Muscle of back (tissue), 11 donors: Measurements from ENCODE around the gene USP21. TPM values are rescaled to one million over a fixed set of nuclear protein-coding genes. Genes with fewer than 3 reads are reported as not detected.

Experiments used
- DNase-seq, 3 donors: peaks; one replicate each; pipeline versions ENCODE4 v3.0.0 to v3.0.0-alpha.2; 2013
- polyA plus RNA-seq, 10 donors: library from polyadenylated mRNA; unstranded; fragments of 120-200 nt; gene quantifications; one replicate each; pipeline ENCODE4 v1.2.1, GENCODE V29; 2013; ENCODE audit not compliant: insufficient read length in 10 of 10

USP21 gene
- polyA plus RNA-seq, 10 donors = 24.5 to 33.2 (median 27.3) TPM

DNA sequence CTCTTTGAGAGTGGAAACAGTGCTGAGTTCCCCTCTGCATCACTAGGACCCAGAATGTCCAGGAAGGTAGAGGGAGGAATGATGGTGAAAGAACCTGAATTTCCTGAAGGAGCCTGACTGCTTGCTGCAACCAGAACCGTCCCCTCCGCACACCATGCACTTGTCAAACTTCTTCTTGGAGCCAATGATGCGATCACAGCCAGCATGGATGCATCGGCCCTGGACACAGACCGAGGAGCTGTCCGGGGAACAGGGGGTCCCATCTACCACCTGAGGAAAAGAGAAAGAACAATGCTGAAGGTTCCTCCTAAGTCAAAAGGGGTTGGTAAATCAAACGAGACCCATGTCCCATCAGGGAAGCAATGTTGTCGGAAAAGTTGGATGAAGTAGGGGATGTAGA is 32.7 kb downstream of the USP21 start:
- no peak for DNase-seq

DNA sequence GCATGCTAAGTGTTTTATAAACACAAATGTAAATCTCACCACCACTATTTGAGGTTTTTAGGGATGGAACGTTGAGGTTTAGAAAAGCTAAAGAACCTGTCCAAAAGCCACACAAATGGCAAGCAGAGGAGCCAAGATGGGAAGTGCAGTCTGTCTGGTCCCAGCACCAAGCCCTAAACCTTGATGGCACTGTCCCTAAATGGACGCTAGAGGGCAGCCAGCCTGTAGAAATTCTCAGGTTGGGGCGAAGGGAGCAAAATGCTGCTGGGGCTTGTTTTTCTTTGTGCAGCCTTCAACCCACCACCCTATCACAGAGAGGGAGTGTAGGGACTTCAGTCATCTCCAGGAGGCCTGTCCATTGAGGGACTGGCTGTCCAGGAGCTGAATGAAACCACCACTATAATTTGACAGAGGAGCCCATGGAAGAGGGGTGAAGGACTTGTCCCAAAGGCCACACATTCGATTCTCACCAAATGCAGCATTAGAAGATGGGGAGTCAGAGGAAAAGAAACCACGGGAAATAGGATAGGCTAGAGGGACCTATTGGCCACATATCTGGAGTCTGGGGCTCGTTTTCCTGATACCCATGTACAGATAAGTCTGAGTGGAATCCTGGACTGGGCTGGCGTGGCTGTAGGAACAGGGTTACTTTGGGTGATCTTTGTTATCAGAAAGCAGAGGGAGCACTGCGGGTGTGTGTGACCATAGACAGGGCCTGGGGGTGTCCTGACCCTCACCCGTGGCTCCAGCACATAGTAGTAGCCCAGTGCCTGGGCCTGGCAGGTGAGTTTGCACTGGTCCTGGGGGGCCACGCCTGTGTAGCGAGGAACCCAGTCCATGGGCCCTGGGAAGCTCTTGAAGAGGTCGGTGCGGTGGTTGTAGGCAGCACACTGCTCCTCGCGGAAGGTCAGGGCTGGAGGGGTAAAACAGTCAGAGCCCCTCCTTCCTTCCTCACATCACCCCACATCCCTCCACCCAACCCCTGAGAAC is 33.5 kb downstream of the USP21 start:
- DNase-seq = peak in 2 of 3 donors; percentile 61 to 82

DNA sequence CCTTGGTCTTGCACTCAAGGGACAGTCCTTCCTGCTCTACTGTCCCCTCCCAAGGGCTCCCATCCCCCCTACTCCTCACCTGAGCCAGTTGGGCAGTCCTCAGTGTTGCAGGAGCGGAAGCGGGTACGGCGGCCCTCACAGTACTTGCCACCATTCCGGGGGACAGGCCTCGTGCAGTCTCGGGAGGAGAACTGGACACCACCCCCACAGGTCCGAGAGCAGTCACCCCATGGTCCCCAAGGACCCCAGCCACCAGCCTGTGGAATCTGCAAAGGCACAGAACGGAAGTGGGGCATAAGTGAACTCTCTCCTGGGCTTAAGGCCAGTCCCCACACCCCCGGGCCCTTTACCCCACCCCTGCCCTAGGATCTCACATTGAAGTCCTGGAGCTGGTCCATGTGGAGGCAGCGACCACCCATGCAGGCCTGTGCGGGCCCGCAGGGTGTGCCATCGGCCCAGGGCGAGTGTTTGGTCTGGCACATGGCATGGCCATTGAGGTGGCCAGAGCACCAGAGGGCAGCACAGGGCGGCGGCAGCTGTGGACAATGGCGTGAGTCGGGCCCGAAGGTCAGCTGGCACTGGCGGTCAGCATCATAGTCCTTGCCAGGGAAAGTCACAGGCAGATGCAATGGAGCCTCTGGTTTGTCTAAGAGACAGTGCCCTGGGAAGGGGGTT is 34.4 kb downstream of the USP21 start:
- DNase-seq = no peak

DNA sequence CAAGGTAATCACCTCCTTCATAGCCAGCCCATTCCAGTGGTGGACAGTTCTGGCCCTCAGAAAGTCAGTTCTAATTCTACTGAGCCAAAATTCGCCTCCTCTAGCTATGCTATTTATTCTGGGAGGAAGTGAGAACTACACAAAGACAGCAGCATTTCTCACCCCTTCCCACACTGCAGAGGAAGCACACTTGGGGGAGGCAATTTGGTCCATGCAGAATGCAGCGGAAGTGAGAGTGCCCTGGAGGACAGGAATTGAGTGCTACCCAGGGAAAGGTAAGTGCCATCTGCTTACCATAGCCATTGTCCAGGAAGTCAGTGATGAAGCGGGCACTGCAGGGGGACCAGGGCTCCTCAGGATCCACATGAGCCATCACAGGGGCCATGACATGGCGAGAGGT is 35.9 kb downstream of the USP21 start:
- DNase-seq = no peak

DNA sequence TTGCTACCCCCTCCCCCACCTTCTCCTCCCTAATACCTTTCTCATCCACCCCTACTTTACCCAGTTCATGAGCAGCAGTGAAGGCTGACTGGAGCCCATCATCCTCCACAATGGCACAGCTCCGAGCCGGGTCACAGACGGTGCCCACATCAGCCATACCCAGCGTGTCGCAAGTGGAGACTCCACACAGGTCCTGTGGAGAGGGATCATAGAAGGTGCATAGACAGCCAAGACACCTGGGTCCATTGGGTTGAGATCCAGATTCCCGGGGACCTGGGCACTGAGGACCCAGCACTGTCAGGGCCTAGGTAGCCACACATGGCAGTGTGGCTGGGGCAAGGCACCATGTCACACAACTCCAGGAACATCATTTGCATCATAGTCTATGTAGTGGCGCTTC is 36.8 kb downstream of the USP21 start:
- DNase-seq = no peak

DNA sequence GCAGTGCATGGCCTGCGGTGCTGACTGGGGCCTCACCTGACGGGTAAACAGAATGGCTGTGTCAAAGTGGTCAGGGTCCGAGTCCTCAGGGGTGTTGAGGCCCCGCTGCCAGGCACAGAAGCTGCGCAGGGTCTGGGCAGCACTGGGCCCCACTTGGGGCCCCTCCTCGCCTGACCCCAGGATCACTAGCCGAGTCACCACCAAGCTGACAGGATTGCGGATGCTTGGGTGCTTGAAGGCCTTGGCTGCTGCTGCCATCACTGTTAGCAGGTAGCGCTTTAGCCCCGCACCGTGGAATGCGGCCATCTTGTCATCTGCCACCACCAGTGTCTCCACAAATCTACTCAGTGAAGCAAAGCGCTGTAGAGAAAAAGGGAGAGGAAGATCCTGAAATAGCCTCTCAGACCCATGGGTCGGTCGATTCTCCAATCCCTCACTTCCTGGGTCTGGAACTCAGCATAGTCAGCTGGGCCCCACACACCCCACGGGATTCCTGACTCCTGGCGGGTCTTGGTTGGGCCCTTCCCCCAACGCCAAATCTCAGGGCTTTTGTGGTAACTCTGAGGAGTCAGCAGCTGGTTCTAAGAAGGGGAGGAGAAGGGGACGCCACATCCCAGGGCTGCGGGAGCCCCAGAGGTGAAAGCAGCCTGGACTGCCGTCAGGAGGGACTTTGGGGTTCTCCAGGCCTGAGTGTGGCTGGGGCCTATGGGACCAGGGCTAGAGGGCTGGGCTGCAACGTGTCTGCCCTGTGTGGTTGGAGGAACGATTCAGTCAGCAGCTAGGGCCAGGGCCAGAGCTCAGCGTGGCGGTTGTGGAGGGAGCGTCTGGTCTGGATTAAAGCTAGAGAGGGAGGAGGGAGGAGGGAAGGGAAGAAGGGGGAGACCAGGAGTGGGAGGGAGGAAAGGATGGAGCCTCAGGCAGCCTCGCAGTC is 37.5 kb downstream of the USP21 start:
- DNase-seq = peak; percentile 88 to 96 (median 89)

DNA sequence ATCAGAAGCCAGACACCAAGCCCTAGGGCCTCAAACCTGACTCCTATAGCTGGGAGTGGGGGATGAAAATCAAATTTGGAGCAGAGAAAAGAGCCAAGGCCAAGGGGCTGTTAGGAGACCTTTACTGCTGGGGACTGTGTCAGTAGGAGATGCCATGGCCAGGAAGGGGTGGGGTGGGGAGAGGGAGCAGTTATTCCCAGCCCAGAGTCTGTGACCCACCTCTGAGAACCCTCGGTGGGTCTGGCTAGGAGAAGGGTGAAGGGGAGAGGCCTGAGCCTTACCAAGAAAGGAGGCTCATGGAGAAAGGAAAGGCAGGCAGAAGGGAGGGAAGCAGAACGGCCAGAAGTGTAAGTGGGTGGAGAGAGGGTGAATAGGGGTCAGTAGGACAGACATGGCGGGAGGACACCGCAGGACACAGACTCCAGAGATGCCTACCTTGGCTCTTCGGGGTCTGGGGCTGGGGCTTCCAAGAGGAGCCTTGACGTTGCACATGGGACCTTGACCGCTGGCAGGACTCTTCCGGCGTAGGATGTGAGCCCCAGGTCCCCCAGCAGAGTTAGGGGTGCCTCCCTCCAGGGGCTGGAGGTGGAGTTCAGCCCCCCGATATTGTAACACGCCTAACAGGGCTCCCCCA is 38.4 kb downstream of the USP21 start:
- no peak for DNase-seq

DNA sequence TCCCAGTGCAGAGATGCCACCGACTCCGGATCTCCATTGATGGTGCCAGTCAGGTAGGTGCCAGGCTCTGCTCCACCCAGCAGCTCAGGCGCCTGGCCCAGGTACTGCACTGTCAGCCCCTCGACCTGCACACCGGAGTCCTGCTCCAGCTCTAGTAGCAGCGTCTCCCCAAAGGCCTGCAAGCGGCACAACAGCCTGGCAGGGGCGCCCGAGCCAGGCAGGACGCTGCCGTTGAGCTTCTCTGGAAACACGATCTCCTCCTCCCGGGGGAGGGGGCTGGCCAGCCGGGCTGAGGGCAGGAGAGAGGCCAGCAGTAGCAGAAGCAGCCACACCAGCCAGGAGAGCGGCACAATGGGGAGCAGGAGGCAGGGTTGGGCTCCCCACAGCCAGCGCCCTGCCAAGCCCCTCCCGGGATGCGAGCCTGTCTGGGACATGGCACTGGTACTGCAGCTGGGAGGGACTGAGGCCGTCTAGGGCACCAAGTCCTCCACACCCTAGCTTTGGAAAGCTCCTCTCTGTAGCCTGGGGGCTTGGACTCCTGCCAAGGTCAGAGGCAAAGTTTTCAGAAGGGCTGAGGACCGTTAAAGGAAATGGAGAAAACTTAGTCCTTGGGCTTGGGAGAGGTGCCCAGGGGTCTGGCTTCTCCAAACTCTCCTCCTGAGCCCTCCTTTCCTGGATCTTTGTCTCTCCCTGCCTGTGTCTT is 39.0 kb downstream of the USP21 start:
- DNase-seq = peak in 2 of 3 donors; percentile 58 to 82

DNA sequence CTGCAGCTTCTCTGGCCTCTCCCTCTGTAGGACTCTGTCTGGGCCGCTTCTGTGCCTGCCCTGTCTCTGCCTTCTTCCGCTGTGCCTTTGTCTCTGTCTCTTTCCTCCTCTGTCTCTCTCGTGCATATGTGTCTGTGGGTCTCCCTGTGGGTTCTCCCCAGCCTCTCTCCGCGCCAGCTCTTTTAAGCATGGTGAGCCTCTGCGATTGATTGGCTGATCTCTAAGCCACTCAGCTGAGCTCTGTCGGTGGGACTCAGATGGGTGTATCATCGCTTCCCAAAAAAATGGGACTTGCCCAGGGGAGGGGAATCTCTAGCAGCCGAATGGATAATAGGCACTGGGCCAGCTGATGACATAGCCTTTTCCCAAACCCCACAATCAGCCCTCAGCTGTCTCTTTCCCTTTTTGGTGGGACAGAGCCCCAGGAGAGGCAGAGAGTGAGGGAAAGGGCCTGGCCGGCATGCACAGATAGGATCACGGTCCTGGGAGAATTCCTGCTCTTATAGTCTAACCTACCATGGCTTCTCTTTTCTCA is 39.7 kb downstream of the USP21 start, which contains the start of gene ADAMTS4:
ADAMTS4 (minus strand) TSS at position 158 of the 535 bp plus-strand sequence. CDS start 427 bp downstream, outside the sequence.
- peak; percentile 87 to 95 (median 94) for DNase-seq

DNA sequence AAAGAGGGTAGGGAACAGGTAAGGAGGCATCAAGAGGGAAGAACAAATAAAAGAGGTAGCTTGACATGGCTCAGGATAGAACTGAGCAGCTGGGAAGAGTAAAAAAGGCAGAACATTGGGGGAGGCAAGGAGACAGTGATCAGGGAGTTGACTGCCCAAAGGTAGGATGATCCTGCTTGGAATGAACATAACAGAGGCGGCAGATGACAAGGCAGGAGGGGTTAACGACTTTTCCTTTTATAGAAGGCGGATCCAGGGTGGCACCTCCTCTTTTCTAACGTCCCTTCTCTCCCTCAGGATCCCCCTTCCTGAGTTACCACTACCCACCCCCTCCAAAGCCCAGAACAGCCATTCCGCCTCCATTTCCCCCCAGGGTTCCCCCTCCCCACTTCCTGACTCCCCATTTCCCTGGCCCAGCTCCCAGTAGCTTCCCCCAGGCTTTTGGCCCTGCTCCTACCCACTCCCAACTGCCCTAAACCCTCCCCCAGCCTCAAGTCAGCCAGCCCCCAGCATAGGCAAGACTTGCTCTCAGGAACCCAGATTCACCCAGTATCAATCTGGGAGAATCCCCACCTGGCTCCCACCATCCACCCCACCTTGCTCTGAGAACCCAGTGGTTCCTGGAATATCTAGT is 40.3 kb downstream of the USP21 start:
- DNase-seq = no peak

DNA sequence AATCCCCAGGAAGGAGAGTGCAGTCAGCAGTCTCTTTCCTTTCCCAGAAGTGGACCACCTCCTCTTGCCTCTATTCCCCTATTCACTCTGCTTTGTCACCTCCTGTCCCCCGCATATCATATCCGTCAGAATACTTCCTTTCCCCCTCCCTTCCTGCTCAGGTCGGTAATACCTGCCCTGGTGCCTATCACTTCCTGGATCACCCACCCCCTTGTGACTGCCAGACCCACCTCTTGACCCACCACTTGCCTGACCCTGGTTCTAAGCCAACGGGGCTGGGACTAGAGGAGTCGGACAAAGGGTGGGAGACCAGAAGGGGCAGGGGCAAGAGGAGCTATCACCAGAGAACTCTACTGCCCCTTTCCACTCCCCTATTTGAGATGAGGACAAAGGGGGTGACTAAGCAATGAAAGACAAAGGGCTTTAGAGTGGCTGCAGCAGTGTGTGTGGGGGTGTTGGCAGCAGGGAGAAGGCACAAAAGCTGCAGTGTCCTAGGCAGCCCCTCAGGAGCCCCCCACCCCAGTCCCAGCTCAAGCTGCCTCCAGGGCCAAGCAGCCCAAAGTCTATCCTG is 41.2 kb downstream of the USP21 start:
- DNase-seq = peak in 1 of 3 donors; percentile 41

DNA sequence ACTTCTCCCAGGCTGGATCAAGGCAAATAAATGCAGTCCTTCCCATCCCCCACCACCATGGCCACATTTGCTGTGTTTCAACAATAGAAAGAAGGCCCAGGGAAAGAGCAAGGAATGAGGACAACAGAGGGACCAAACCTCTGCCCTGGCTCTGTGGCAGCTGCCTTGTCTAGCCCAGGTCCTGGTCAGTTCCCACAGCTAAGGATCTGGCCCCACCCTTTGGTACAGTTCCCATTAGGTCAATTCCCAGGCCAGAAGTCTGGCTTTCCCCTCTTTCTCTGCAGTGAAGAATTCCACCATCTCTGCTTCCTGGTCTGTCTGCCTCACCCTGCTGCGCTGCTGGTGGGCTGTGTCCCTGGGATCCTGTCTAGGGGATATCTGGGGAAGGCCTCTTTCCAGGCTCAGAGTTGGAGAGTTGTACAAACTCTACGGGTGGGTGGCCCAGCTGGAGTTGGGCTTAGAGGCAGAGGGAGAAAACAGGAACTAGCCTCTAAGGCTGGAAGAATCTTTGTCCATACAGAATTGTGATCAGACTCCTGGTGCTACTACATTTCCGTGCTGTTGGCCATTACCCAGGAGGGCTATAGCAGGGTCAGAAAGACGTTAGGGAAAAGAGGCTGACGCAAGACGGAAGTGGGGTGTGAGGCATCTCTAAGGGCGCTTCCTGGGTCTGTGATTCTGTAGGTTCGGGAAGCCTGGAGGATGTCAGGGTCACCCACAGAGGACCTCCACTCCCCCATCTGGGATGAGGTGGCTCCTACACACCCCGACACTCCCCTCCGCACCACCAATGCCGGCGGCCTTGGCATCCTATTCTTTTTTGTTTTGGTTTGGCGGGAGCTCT is 41.9 kb downstream of the USP21 start:
- DNase-seq = peak in 2 of 3 donors; percentile 73 to 88

DNA sequence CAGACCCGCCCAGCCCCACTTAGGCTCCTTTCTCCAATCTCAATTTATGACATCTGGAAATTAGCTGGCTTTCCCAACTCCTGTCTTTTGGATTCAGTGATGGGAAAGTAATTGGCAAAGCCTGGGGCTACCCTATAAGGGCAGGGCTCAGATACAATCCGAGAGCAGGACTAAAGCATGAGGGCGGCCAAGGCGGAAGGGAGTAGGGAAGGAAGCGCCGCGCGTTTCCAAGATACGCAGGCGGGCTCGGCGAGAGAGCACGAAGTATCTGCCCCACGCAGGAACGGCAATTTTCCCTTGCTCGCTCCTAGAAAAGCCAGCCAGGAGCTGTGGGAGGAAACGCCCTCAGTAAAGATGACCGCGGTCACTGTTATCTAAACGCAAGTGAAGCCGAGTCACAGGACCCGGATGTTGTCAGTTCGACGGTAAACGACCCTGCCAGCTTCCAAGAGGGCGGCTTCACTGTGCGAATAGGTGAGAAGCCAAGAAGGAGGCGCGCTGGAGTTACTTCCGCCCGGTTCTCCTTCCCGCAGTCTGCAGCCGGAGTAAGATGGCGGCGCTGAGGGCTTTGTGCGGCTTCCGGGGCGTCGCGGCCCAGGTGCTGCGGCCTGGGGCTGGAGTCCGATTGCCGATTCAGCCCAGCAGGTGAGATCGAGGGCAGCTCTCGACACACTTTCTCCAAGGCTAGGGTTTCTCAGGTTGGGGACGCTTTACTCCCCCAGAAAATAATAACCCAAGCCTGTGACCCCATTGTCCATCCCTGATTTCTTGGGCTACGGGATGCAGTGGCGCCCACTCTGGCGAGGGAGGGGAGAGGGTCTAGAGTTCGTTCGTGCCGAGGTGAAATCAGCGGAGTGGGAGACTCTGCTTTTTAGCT is 42.8 kb downstream of the USP21 start, which contains the start of gene NDUFS2:
NDUFS2 (plus strand) TSS at position 532 of the 877 bp plus-strand sequence; CDS start at position 551, 19 bp downstream.
- peak; percentile 99 for DNase-seq

DNA sequence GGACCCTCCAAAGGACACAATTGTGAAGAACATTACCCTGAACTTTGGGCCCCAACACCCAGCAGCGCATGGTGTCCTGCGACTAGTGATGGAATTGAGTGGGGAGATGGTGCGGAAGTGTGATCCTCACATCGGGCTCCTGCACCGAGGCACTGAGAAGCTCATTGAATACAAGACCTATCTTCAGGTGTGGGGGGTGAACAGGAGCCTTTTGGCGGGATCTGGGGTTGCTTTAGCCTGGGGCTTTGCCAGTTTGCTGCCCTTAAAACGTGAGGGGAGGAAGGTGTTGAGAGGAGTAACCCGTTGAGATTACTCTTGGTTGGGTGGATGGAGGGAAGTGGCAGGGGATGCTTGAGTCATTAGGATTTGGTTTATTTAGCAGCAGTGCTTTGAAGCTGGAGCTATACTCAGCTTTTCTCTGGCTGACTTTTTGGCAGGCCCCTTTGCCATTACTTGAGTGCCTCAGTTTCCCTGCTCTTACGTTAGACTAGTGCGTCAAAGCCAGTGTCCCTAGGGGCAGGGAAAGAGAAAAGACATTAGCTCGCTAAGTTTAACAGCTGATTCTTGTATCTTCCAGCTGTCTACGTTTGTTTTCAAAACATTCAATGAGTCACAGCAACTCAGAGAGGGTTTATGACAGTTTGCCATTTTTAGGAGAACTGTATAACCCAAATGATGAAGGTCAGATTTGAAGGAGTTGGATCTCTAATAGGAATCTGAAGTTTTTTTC is 47.3 kb downstream of the USP21 start:
- DNase-seq = no peak

DNA sequence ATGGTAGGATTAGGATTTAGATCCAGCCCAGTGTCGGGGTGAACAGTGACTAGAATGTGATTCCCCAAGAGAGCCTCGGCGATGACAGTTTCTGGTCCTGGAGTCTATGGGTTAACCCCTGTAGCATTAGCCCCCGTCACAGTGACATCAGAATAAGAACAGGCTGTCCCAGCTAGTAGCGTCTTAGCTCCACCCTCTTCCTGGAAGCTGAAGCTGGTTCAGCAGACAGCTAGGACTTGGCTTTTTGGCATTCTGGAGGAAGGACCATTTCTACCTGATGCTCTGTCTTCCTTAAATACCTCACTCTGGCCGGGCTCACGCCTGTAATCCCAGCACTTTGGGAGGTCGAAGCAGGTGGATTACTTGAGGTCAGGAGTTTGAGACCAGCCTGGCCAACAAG is 47.9 kb downstream of the USP21 start:
- DNase-seq = no peak

DNA sequence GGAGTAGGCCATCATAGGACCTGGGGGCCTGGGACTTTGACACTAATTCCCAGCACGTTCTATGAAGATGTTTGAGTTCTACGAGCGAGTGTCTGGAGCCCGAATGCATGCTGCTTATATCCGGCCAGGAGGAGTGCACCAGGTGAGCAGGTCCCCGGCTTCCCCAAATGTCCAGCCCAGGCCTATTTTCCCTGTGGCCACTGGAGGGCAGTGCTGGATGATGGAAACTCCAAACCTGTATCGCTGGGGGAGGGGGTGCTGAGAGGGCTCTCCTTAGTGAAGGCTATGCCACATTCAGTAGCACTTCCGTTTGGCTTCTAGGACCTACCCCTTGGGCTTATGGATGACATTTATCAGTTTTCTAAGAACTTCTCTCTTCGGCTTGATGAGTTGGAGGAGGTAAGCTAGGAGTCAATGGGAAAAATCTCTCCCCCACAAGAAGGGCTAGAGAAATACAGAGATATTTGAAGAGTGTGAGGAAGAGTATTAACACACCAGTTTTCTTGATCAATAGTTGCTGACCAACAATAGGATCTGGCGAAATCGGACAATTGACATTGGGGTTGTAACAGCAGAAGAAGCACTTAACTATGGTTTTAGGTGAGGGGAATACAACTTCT is 50.6 kb downstream of the USP21 start:
- DNase-seq = peak in 2 of 3 donors; percentile 57 to 76
